ENCODE results near the gene MYL11.

The MYL11 gene

DNA sequence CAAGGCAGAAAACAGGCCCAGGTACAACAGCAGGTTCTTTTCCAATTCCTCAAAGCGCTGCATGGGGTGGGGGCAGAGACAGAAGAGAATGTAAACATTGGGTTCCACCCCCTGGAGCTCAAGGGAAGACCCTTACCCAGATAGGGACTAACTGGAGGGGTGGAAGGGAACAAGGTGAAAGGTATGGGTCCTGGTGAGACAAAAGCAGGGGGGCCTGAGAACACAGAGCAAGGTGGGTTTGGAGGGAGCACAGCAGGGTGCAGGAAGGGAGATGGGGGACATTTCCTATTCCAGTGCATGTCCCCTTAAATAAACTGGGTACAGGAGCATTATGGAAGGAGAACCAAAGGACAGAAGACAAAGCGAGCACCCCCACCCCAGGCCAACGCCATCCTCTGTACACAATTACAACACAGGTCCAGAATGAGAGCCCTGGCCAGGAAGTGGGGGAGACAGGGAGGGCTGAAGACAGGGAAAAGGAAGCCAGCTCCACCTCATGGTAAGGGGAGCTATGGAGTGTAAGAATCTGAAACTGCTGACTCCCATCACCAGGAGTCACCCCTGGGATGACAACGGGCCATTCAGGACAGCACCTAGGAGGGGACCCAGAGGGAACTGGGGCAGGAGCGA is 17.4 kb upstream of the MYL11 start:
- TF ChIP-seq, protein P1, sequence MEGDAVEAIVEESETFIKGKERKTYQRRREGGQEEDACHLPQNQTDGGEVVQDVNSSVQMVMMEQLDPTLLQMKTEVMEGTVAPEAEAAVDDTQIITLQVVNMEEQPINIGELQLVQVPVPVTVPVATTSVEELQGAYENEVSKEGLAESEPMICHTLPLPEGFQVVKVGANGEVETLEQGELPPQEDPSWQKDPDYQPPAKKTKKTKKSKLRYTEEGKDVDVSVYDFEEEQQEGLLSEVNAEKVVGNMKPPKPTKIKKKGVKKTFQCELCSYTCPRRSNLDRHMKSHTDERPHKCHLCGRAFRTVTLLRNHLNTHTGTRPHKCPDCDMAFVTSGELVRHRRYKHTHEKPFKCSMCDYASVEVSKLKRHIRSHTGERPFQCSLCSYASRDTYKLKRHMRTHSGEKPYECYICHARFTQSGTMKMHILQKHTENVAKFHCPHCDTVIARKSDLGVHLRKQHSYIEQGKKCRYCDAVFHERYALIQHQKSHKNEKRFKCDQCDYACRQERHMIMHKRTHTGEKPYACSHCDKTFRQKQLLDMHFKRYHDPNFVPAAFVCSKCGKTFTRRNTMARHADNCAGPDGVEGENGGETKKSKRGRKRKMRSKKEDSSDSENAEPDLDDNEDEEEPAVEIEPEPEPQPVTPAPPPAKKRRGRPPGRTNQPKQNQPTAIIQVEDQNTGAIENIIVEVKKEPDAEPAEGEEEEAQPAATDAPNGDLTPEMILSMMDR (IDR thresholded peaks at IDR 0.05; ENCODE audit: insufficient read depth, low read length, poor library complexity, severe bottlenecking): no peak
- H3K4me3 ChIP-seq (replicated peaks; ENCODE audit: low read depth, low read length): no peak overlapping the region
- DNase-seq (ENCODE audit: extremely low read depth, insufficient read length): no peak
- no peaks in the 10 kb centered on the region for H3K27me3 ChIP-seq (replicated peaks; ENCODE audit: control insufficient read depth, insufficient read depth, low read length)
- peaks cover 21% of the 10 kb centered on the region for H3K36me3 ChIP-seq (ENCODE audit: control insufficient read depth, insufficient read depth, low read length)

- TF ChIP-seq, protein P1 (IDR thresholded peaks at IDR 0.05; ENCODE audit: insufficient read depth, low read length, poor library complexity, severe bottlenecking): no peak
- DNase-seq (ENCODE audit: extremely low read depth, insufficient read length): no peak
- no peak overlapping the region for H3K4me3 ChIP-seq (replicated peaks; ENCODE audit: low read depth, low read length)
- no peaks in the 10 kb centered on the region for H3K27me3 ChIP-seq (replicated peaks; ENCODE audit: control insufficient read depth, insufficient read depth, low read length)
- peaks cover 14% of the 10 kb centered on the region for H3K36me3 ChIP-seq (ENCODE audit: control insufficient read depth, insufficient read depth, low read length)
These were observed 16.7 kb upstream of the MYL11 start for GRCh38 chr16:30357715-30358576.

DNA sequence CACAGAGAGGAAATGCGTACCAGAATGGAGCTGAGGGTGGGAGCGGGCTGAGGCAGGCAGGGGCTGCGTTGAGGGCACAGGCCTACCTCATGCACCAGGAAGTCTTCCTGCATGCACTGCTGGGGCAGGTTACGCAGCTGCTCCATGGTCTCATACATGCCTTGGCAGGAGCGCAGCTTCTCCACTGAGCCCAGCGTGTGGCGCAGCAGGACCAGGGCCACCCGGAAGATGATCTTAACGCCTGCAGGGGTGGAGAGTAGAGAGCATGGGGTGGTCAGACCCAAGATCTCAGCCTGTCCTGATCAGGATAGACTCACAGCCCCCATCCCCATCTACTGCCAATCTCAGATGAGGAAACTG is 16.0 kb upstream of the MYL11 start:
- H3K4me3 ChIP-seq (replicated peaks; ENCODE audit: low read depth, low read length): no peak overlapping the region
- H3K36me3 ChIP-seq (ENCODE audit: control insufficient read depth, insufficient read depth, low read length): peaks cover 11% of the 10 kb centered on the region
- TF ChIP-seq, protein P1 (IDR thresholded peaks at IDR 0.05; ENCODE audit: insufficient read depth, low read length, poor library complexity, severe bottlenecking): no peak
- H3K27me3 ChIP-seq (replicated peaks; ENCODE audit: control insufficient read depth, insufficient read depth, low read length): no peaks in the 10 kb centered on the region
- no peak for DNase-seq (ENCODE audit: extremely low read depth, insufficient read length)

- TF ChIP-seq, protein P1 (IDR thresholded peaks at IDR 0.05; ENCODE audit: insufficient read depth, low read length, poor library complexity, severe bottlenecking): no peak
- H3K27me3 ChIP-seq (replicated peaks; ENCODE audit: control insufficient read depth, insufficient read depth, low read length): no peaks in the 10 kb centered on the region
- no peak for DNase-seq (ENCODE audit: extremely low read depth, insufficient read length)
- no peak overlapping the region for H3K4me3 ChIP-seq (replicated peaks; ENCODE audit: low read depth, low read length)
- H3K36me3 ChIP-seq (ENCODE audit: control insufficient read depth, insufficient read depth, low read length): peaks cover 11% of the 10 kb centered on the region
These were observed 15.4 kb upstream of the MYL11 start for GRCh38 chr16:30358990-30359870.

GRCh38 chr16:30359871-30360170 is 14.8 kb upstream of the MYL11 start:
- no peak for DNase-seq (ENCODE audit: extremely low read depth, insufficient read length)
- peaks cover 14% of the 10 kb centered on the region for H3K36me3 ChIP-seq (ENCODE audit: control insufficient read depth, insufficient read depth, low read length)
- H3K4me3 ChIP-seq (replicated peaks; ENCODE audit: low read depth, low read length): no peak overlapping the region
- TF ChIP-seq, protein P1 (IDR thresholded peaks at IDR 0.05; ENCODE audit: insufficient read depth, low read length, poor library complexity, severe bottlenecking): no peak
- H3K27me3 ChIP-seq (replicated peaks; ENCODE audit: control insufficient read depth, insufficient read depth, low read length): no peaks in the 10 kb centered on the region
